GM12873 (cell line): Measurements from ENCODE around the gene RBM5.

Experiments used
- TF ChIP-seq, protein P1 (sequence below): IDR thresholded peaks from 2 replicates; pipeline ENCODE4 v1.5.1; 2012; ENCODE audit warnings: low read depth, mild to moderate bottlenecking, moderate library complexity, low read length, control low read depth; ENCODE audit not compliant: insufficient read depth; ENCODE audit errors: missing control alignments

RBM5 gene

DNA sequence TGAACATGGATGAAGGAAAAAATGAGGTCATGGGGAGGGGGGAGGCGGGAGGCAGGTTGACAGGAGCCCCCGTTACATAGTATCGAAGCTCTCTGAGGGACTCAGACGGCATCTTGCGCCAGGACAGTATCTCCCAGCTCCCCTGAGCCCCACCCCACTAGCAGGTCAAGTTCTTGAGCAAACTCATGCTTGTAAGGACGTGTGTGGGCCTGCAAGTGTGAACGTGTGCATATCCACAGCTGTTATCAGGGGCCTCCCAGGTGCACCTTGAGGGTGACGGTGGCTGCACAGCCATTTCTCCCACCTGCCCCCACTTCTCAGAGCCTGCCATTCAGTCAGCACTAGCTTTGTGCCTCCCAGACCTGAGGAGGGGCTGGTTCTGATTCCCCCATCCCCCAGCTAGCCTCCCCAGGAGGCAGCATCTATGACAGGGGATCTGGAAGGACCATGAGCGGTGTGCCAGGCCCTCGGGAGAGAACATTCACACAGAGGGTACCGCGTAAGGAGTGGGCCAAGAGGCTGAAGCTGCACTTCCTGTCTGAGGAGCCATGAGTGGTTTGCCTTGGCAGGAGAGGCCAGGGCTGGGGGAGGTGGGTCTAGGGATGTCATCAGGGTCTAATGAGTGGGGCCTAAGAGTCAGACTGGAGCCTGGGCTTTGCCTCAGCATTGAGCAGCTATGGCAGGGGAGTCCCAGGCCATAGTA, 69.3 kb downstream of the RBM5 start:
- TF ChIP-seq, protein P1, sequence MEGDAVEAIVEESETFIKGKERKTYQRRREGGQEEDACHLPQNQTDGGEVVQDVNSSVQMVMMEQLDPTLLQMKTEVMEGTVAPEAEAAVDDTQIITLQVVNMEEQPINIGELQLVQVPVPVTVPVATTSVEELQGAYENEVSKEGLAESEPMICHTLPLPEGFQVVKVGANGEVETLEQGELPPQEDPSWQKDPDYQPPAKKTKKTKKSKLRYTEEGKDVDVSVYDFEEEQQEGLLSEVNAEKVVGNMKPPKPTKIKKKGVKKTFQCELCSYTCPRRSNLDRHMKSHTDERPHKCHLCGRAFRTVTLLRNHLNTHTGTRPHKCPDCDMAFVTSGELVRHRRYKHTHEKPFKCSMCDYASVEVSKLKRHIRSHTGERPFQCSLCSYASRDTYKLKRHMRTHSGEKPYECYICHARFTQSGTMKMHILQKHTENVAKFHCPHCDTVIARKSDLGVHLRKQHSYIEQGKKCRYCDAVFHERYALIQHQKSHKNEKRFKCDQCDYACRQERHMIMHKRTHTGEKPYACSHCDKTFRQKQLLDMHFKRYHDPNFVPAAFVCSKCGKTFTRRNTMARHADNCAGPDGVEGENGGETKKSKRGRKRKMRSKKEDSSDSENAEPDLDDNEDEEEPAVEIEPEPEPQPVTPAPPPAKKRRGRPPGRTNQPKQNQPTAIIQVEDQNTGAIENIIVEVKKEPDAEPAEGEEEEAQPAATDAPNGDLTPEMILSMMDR = no peak

DNA sequence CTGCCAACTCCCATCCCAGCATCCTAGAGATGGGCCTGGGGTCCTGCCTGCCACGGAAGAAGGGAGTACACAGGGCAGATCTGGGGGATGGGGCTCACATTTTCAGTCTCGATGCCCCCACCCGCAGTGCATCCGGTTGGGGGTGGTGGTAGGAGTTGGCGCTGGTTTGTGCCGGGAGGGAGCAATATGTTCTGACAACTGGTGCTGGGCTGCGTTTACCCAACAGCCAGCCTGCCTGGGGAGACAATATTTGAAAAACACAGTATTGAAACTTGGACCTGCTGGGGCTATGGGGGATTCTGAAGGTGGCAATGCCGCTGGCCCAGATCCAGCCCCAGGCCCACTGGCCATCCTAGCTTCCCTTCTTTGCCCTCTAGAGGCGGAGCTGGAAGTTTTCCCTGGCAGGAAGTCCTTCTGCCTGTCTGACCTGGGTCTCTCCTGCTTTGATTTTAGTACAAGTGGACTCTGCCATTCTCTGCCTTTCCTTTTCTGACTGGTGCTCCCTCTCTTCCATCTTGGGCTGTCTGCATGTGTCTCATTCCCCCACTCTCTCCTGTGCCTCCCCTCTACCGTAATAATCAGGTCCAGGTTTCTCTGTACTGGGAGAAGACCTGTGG, 69.9 kb downstream of the RBM5 start:
- TF ChIP-seq, protein P1 = no peak

DNA sequence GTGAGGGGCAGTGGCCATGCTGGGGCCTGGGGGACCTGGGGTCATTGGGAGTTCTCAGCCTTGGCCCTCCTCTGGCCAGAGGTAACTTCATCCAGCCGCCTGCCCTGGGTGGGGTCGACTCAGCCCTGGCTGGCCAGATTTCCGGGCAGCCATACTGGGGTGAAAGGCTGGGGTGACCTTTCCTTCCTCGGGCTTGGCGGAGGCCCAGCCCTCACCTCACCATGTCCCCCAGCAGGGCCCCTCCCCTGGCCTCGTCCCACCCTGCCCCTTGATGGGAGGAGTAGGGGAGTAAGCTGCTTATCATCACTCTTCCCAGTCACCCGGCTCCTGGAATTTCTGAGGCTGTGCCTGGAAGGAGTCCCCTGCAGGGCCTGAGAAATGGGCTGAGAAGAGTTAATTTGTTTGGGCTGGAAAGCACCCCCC, 71.9 kb downstream of the RBM5 start:
- TF ChIP-seq, protein P1 = no peak

DNA sequence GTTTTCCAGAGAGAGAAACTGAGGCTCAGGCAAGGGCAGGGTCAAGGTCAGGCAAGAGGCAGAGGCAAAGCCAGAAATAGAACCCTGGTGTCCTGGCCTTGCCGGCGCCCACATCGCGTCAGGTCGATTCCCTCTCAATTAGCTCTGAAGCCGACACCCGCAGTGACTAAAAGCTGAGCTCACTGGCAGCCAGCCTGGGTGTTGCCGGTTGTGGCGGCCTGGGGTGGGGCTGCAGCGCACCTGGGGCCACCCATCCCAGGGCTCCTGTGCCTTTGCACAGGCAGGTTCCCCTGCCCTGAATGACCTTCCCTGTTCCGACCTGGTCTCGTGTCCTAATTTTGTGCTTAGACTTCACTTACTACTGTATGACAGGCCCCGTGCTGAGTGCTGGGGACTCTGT, 72.6 kb downstream of the RBM5 start:
- TF ChIP-seq, protein P1 = no peak

DNA sequence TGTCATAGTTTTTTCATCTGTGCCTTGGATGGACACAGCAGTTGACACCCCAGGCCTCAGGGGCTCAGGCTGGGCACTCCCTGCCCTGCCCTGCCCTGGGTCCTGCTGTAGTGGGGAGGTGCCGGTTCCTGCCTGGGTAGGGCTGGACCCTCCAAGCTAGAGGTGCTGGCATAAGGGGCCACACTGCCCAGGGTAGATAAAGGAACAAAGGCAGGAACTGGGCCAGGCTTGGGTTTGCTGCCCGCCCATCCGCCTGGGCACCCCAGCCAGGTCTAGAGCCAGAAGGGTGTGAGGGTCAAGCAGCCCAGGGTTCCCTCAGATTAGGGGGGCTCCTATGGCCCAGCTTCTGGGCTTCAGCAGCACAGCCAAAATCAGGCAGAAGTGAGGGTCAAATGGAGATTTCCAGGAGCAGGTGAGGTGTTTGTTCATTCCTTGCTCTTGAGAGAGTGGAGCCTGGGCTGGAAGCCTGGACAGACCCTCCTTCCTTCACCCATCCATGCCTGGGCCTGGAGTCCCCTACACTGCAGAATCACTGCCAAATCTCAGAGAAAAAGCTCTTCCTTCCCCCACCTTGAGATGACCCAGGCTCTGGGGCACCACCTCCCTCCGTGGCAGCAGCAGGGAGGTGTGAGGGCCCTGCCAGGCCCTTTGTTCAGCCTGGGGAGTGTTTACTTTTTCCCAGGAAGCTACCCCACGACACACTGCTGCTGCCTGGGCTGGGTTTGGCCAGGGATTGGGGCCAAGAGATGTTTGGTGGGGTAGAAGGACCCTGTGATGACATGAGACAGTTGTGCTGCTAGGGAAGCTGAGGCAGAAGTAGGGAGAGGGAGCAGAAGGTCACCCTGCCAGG, 73.5 kb downstream of the RBM5 start:
- TF ChIP-seq, protein P1 = no peak

DNA sequence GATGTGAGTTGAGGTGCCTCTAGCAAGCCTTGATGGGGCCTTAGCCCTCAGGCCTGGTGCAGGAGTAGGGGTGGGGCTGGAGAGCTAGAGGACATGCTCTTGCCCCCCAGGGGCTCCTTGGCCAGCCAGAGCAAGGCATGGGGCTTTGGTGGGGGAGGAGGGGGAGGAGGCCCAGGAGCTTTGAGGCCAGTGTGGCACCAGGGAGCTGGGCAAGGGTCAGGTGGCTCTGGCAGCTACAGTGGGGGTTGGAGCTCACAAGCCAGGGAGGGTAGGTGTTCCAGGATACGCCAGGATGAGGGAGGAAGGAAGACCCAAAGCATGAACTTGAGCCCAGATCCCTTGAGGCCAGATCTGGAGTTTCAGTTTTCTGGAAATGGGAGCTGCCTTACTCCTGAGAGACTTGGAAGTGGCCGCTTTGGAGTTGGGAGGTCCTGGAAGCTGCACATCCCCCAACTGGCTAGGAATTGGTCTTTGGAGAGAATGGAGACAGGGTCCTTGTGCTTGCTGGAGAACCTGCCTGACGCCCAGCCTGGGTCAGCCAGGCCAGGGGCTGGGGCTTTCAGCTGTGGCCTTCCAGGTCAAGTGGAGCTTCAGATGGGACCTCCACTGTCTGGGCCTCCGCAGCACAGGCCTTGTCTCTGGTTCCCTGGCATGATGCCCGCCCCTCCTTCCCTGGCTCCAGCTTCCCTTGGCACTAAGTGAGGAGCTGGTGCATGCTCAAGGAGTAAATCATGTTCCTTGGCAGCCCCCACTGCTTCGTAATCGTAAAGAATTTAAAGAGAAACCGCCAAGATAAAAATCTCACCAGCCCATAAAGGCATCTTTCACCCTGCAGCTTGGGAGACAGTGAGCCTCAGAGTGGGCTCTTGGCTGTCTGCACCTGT, 75.1 kb downstream of the RBM5 start:
- TF ChIP-seq, protein P1 = no peak
